SH-SY5Y (cell line): ENCODE measurements around the gene GCN1.

Experiments used
- GATA2 ChIP-seq: IDR thresholded peaks from 2 replicates; pipeline ENCODE4 v1.6.1; 2011; ENCODE audit warnings: mild to moderate bottlenecking, low read depth, low read length
- GATA3 ChIP-seq: IDR thresholded peaks from 2 replicates; pipeline ENCODE4 v1.6.1; 2011; ENCODE audit warnings: low read depth, mild to moderate bottlenecking, low read length, moderate library complexity

GRCh38 chr12:120141336-120141735 is 53.2 kb downstream of the GCN1 start:
- TF ChIP-seq GATA2 (no peak), GATA3 (no peak)
